ENCODE results near the gene CMIP. TPM values are rescaled to one million over a fixed set of nuclear protein-coding genes. Genes with fewer than 3 reads are reported as not detected.

Gene CMIP
- total RNA-seq, 2 donors from 2014 or later, result 30.1 to 95.1 TPM

- no peak overlapping the region for H3K4me3 ChIP-seq
- H3K4me1 ChIP-seq (replicated peaks), result no peaks in the 10 kb centered on the region
- no peak overlapping the region for H3K27ac ChIP-seq
- H3K27me3 ChIP-seq (replicated peaks; ENCODE audit: insufficient read depth), result no peaks in the 10 kb centered on the region
- H3K36me3 ChIP-seq, result no peaks in the 10 kb centered on the region
- H3K9me3 ChIP-seq, result no peaks in the 10 kb centered on the region
- no peak for DNase-seq (ENCODE audit: low spot score)
- intact Hi-C loops (cut with DNase I), result no loop called here
- 93% methylated on average over 7 of the region's 7 CpGs for WGBS
- TF ChIP-seq CTCF (IDR thresholded peaks at IDR 0.05), result no peak
- no peak for TF ChIP-seq POLR2A (IDR thresholded peaks at IDR 0.05)
Measured at GRCh38 chr16:81454044-81454443, 9.4 kb downstream of the CMIP start.

GRCh38 chr16:81455006-81455405, 10.4 kb downstream of the CMIP start:
- WGBS, result 94% methylated on average over 13 of the region's 13 CpGs
- Histone ChIP-seq H3K27ac (no peak overlapping the region), H3K4me1 (replicated peaks) (no peaks in the 10 kb centered on the region), H3K9me3 (no peaks in the 10 kb centered on the region), H3K36me3 (no peaks in the 10 kb centered on the region), H3K4me3 (no peak overlapping the region), H3K27me3 (replicated peaks; ENCODE audit: insufficient read depth) (no peaks in the 10 kb centered on the region)
- intact Hi-C loops (cut with DNase I), result no loop called here
- DNase-seq (ENCODE audit: low spot score), result no peak
- TF ChIP-seq CTCF (IDR thresholded peaks at IDR 0.05) (no peak), POLR2A (IDR thresholded peaks at IDR 0.05) (no peak), POLR2AphosphoS5 (IDR thresholded peaks at IDR 0.05) (no peak)

GRCh38 chr16:81455720-81456494, 11.3 kb downstream of the CMIP start:
- 87% methylated on average over 17 of the region's 17 CpGs for WGBS
- no peak for DNase-seq (ENCODE audit: low spot score)
- Histone ChIP-seq H3K27me3 (replicated peaks; ENCODE audit: insufficient read depth) (no peaks in the 10 kb centered on the region), H3K36me3 (no peaks in the 10 kb centered on the region), H3K4me1 (replicated peaks) (no peaks in the 10 kb centered on the region), H3K9me3 (no peaks in the 10 kb centered on the region), H3K27ac (no peak overlapping the region), H3K4me3 (no peak overlapping the region)
- TF ChIP-seq CTCF (IDR thresholded peaks at IDR 0.05) (no peak), POLR2A (IDR thresholded peaks at IDR 0.05) (no peak), POLR2AphosphoS5 (IDR thresholded peaks at IDR 0.05) (no peak)
- intact Hi-C loops (cut with DNase I), result no loop called here

- TF ChIP-seq POLR2A (IDR thresholded peaks at IDR 0.05), result no peak
- TF ChIP-seq CTCF (IDR thresholded peaks at IDR 0.05), result no peak
- TF ChIP-seq POLR2AphosphoS5 (IDR thresholded peaks at IDR 0.05), result no peak
- WGBS, result 87% methylated on average over 23 of the region's 23 CpGs
- intact Hi-C loops (cut with DNase I), result no loop called here
- DNase-seq (ENCODE audit: low spot score), result no peak
- Histone ChIP-seq H3K27me3 (replicated peaks; ENCODE audit: insufficient read depth) (no peaks in the 10 kb centered on the region), H3K4me3 (no peak overlapping the region), H3K27ac (no peak overlapping the region), H3K9me3 (no peaks in the 10 kb centered on the region), H3K4me1 (replicated peaks) (no peaks in the 10 kb centered on the region), H3K36me3 (no peaks in the 10 kb centered on the region)
Measured at GRCh38 chr16:81456523-81457325, 12.1 kb downstream of the CMIP start.

Data from prostate gland (tissue), 2 donors.